NB4 (cell line): Measurements from ENCODE around the gene EEIG1.

Experiments used
- DNase-seq: peaks from one replicate; pipeline ENCODE4 v3.0.0; 2010; ENCODE audit warnings: low read depth
- H3K4me3 ChIP-seq: one replicate; pipeline ENCODE4 v1.5.1; 2011; ENCODE audit warnings: mild to moderate bottlenecking, low read depth, low read length, moderate library complexity
- CTCF ChIP-seq: IDR thresholded peaks from one replicate; pipeline ENCODE4 v1.5.1; 2012; ENCODE audit warnings: low read depth, low read length
- MAX ChIP-seq: IDR thresholded peaks from 2 replicates; pipeline ENCODE4 v1.6.1; 2011; ENCODE audit warnings: low read depth, low read length
- MYC ChIP-seq: IDR thresholded peaks from 2 replicates; pipeline ENCODE4 v1.6.1; 2011; ENCODE audit warnings: low read depth, low read length
- POLR2A ChIP-seq: IDR thresholded peaks from 2 replicates; pipeline ENCODE4 v1.6.1; 2011; ENCODE audit warnings: mild to moderate bottlenecking; ENCODE audit not compliant: insufficient read length; ENCODE audit errors: extremely low read depth

Gene EEIG1

GRCh38 chr9:128005923-128006322, 25.1 kb upstream of the EEIG1 start:
- no peak overlapping the region for H3K4me3 ChIP-seq
- TF ChIP-seq MYC (no peak), CTCF (no peak), POLR2A (no peak), MAX (no peak)
- no peak for DNase-seq

GRCh38 chr9:128003966-128004604, 23.3 kb upstream of the EEIG1 start:
- no peak for DNase-seq
- no peak for TF ChIP-seq MAX
- TF ChIP-seq MYC: no peak
- TF ChIP-seq POLR2A: no peak
- no peak for TF ChIP-seq CTCF
- no peak overlapping the region for H3K4me3 ChIP-seq

- no peak for DNase-seq
Measured at GRCh38 chr9:128002959-128003358, 22.2 kb upstream of the EEIG1 start.

GRCh38 chr9:128001779-128002298, 21.1 kb upstream of the EEIG1 start:
- TF ChIP-seq POLR2A (no peak), MAX (no peak), CTCF (no peak), MYC (no peak)
- DNase-seq: no peak
- H3K4me3 ChIP-seq: no peak overlapping the region

More at GRCh38 chr9:128002959-128003358, 22.2 kb upstream of the EEIG1 start:
- no peak overlapping the region for H3K4me3 ChIP-seq
- TF ChIP-seq POLR2A (no peak), MAX (no peak), MYC (no peak), CTCF (no peak)

GRCh38 chr9:128001151-128001778, 20.5 kb upstream of the EEIG1 start:
- TF ChIP-seq MAX (no peak), MYC (no peak), CTCF (no peak), POLR2A (no peak)
- no peak for DNase-seq
- H3K4me3 ChIP-seq: no peak overlapping the region
